SJCRH30 (cell line): ENCODE data around the gene GFPT2. TPM values are rescaled to one million over a fixed set of nuclear protein-coding genes. Genes with fewer than 3 reads are reported as not detected.

Experiments used
- DNase-seq, 2 experiments: peaks; one replicate each; pipeline ENCODE4 v3.0.0-alpha.2; 2015 to 2020
- H3K27ac ChIP-seq: fragments of 250-450 bp; sonication (Bioruptor Pico); 2 replicates; pipeline ENCODE4 v1.5.1; 2020; ENCODE audit warnings: mild to moderate bottlenecking, moderate library complexity
- H3K27me3 ChIP-seq: fragments of 250-450 bp; sonication (Bioruptor Pico); 2 replicates; pipeline ENCODE4 v1.5.1; 2020; ENCODE audit warnings: mild to moderate bottlenecking, moderate library complexity
- H3K36me3 ChIP-seq: fragments of 250-450 bp; sonication (Bioruptor Pico); 2 replicates; pipeline ENCODE4 v1.5.1; 2020; ENCODE audit warnings: mild to moderate bottlenecking, moderate library complexity
- H3K4me1 ChIP-seq: fragments of 250-450 bp; sonication (Bioruptor Pico); 2 replicates; pipeline ENCODE4 v1.5.1; 2020; ENCODE audit warnings: mild to moderate bottlenecking, moderate library complexity
- H3K4me3 ChIP-seq: fragments of 250-450 bp; sonication (Bioruptor Pico); 2 replicates; pipeline ENCODE4 v1.5.1; 2020; ENCODE audit warnings: mild to moderate bottlenecking, moderate library complexity
- H3K9me3 ChIP-seq: fragments of 250-450 bp; sonication (Bioruptor Pico); replicated peaks from 2 replicates; pipeline ENCODE4 v1.5.1; 2020; ENCODE audit warnings: mild to moderate bottlenecking, moderate library complexity
- total RNA-seq: library from RNA; depleted of rRNA; stranded (reverse); fragments of >200 nt; shearing (Covaris generic); gene quantifications from 2 replicates; pipeline ENCODE4 v1.2.3, GENCODE V29; 2014

The GFPT2 gene
- total RNA-seq, 1 experiment from 2014 or later, result 0.47 TPM

- Histone ChIP-seq H3K4me1 (no peaks in the 10 kb centered on the region), H3K27ac (no peak overlapping the region), H3K27me3 (no peaks in the 10 kb centered on the region), H3K36me3 (no peaks in the 10 kb centered on the region), H3K9me3 (no peaks in the 10 kb centered on the region), H3K4me3 (no peak overlapping the region)
- no peak for DNase-seq
These were observed 4.8 kb downstream of the GFPT2 start for GRCh38 chr5:180348336-180348735.

GRCh38 chr5:180347702-180348101, 5.4 kb downstream of the GFPT2 start:
- Histone ChIP-seq H3K4me1 (no peaks in the 10 kb centered on the region), H3K27me3 (no peaks in the 10 kb centered on the region), H3K36me3 (no peaks in the 10 kb centered on the region), H3K9me3 (no peaks in the 10 kb centered on the region), H3K4me3 (no peak overlapping the region), H3K27ac (no peak overlapping the region)
- no peak for DNase-seq

- no peaks in the 10 kb centered on the region for H3K36me3 ChIP-seq
- H3K4me1 ChIP-seq, result no peaks in the 10 kb centered on the region
- H3K27me3 ChIP-seq, result no peaks in the 10 kb centered on the region
- H3K4me3 ChIP-seq, result no peak overlapping the region
- no peak overlapping the region for H3K27ac ChIP-seq
- no peaks in the 10 kb centered on the region for H3K9me3 ChIP-seq
- DNase-seq, result no peak
These were observed 6.8 kb downstream of the GFPT2 start for GRCh38 chr5:180346358-180346757.

- no peaks in the 10 kb centered on the region for H3K9me3 ChIP-seq
- no peaks in the 10 kb centered on the region for H3K36me3 ChIP-seq
- no peak for DNase-seq
- H3K27ac ChIP-seq, result no peak overlapping the region
- H3K4me1 ChIP-seq, result no peaks in the 10 kb centered on the region
- no peaks in the 10 kb centered on the region for H3K27me3 ChIP-seq
- no peak overlapping the region for H3K4me3 ChIP-seq
These were observed 7.4 kb downstream of the GFPT2 start for GRCh38 chr5:180345781-180346180.

GRCh38 chr5:180345186-180345585, 8.0 kb downstream of the GFPT2 start:
- no peak overlapping the region for H3K4me3 ChIP-seq
- H3K27me3 ChIP-seq, result no peaks in the 10 kb centered on the region
- no peak overlapping the region for H3K27ac ChIP-seq
- no peaks in the 10 kb centered on the region for H3K9me3 ChIP-seq
- no peaks in the 10 kb centered on the region for H3K4me1 ChIP-seq
- DNase-seq, result no peak
- H3K36me3 ChIP-seq, result no peaks in the 10 kb centered on the region

GRCh38 chr5:180344696-180344999, 8.5 kb downstream of the GFPT2 start:
- no peak for DNase-seq
- Histone ChIP-seq H3K4me1 (no peaks in the 10 kb centered on the region), H3K27ac (no peak overlapping the region), H3K27me3 (no peaks in the 10 kb centered on the region), H3K36me3 (no peaks in the 10 kb centered on the region), H3K4me3 (no peak overlapping the region), H3K9me3 (no peaks in the 10 kb centered on the region)

GRCh38 chr5:180343831-180344695, 9.1 kb downstream of the GFPT2 start:
- Histone ChIP-seq H3K27me3 (no peaks in the 10 kb centered on the region), H3K27ac (no peak overlapping the region), H3K4me3 (no peak overlapping the region), H3K36me3 (no peaks in the 10 kb centered on the region), H3K9me3 (no peaks in the 10 kb centered on the region), H3K4me1 (no peaks in the 10 kb centered on the region)
- DNase-seq, result no peak

GRCh38 chr5:180343110-180343830, 9.9 kb downstream of the GFPT2 start:
- Histone ChIP-seq H3K4me1 (no peaks in the 10 kb centered on the region), H3K9me3 (no peaks in the 10 kb centered on the region), H3K4me3 (no peak overlapping the region), H3K27ac (no peak overlapping the region), H3K27me3 (no peaks in the 10 kb centered on the region), H3K36me3 (no peaks in the 10 kb centered on the region)
- no peak for DNase-seq

- no peaks in the 10 kb centered on the region for H3K4me1 ChIP-seq
- H3K27ac ChIP-seq, result no peak overlapping the region
- no peaks in the 10 kb centered on the region for H3K27me3 ChIP-seq
- no peak for DNase-seq
- no peaks in the 10 kb centered on the region for H3K9me3 ChIP-seq
- H3K36me3 ChIP-seq, result no peaks in the 10 kb centered on the region
- H3K4me3 ChIP-seq, result no peak overlapping the region
These were observed 11.5 kb downstream of the GFPT2 start for GRCh38 chr5:180341595-180341994.

- no peaks in the 10 kb centered on the region for H3K36me3 ChIP-seq
- no peaks in the 10 kb centered on the region for H3K4me1 ChIP-seq
- no peak overlapping the region for H3K27ac ChIP-seq
- H3K27me3 ChIP-seq, result no peaks in the 10 kb centered on the region
- DNase-seq, result no peak
- H3K9me3 ChIP-seq, result no peaks in the 10 kb centered on the region
- H3K4me3 ChIP-seq, result no peak overlapping the region
These were observed 12.3 kb downstream of the GFPT2 start for GRCh38 chr5:180340856-180341255.

GRCh38 chr5:180339583-180340183, 13.5 kb downstream of the GFPT2 start:
- no peak overlapping the region for H3K4me3 ChIP-seq
- no peaks in the 10 kb centered on the region for H3K27me3 ChIP-seq

GRCh38 chr5:180338001-180338707, 15.0 kb downstream of the GFPT2 start:
- no peak overlapping the region for H3K4me3 ChIP-seq
- H3K36me3 ChIP-seq, result no peaks in the 10 kb centered on the region
- no peaks in the 10 kb centered on the region for H3K27me3 ChIP-seq
- H3K9me3 ChIP-seq, result no peaks in the 10 kb centered on the region
- no peaks in the 10 kb centered on the region for H3K4me1 ChIP-seq
- H3K27ac ChIP-seq, result no peak overlapping the region
- DNase-seq, result no peak

More at GRCh38 chr5:180339583-180340183, 13.5 kb downstream of the GFPT2 start:
- Histone ChIP-seq H3K4me1 (no peaks in the 10 kb centered on the region), H3K9me3 (no peaks in the 10 kb centered on the region), H3K27ac (no peak overlapping the region), H3K36me3 (no peaks in the 10 kb centered on the region)
- DNase-seq, result no peak

- H3K27ac ChIP-seq, result no peak overlapping the region
- no peaks in the 10 kb centered on the region for H3K36me3 ChIP-seq
- DNase-seq, result no peak
- no peaks in the 10 kb centered on the region for H3K9me3 ChIP-seq
- peaks cover 3% of the 10 kb centered on the region; the same call in 1 of the 2 replicates for H3K4me1 ChIP-seq
- no peaks in the 10 kb centered on the region for H3K27me3 ChIP-seq
- no peak overlapping the region for H3K4me3 ChIP-seq
These were observed 16.7 kb downstream of the GFPT2 start for GRCh38 chr5:180336234-180337020.

GRCh38 chr5:180335614-180336233, 17.4 kb downstream of the GFPT2 start:
- peaks cover 3% of the 10 kb centered on the region; the same call in 1 of the 2 replicates for H3K4me1 ChIP-seq
- H3K27me3 ChIP-seq, result no peaks in the 10 kb centered on the region
- no peak overlapping the region for H3K4me3 ChIP-seq
- no peaks in the 10 kb centered on the region for H3K9me3 ChIP-seq
- DNase-seq, result no peak
- no peaks in the 10 kb centered on the region for H3K36me3 ChIP-seq
- no peak overlapping the region for H3K27ac ChIP-seq
